Testis (tissue), 5 donors: ENCODE measurements around the gene DEFB124. TPM values are rescaled to one million over a fixed set of nuclear protein-coding genes. Genes with fewer than 3 reads are reported as not detected.
"Not testable (repeated sequence)": the region's sequence is repeated elsewhere in the genome, so short reads cannot be mapped to it uniquely, and the experiment has no call there.

Source experiments
- DNase-seq: peaks from one replicate; pipeline ENCODE4 v3.0.0-alpha.2; 2019
- H3K27ac ChIP-seq, 2 donors: fragments of 200-600 bp; sonication (generic); one replicate each; pipeline ENCODE4 v1.5.1; 2019
- H3K27me3 ChIP-seq: fragments of 200-600 bp; sonication (generic); one replicate; pipeline ENCODE4 v1.5.1; 2019
- H3K36me3 ChIP-seq: fragments of 200-600 bp; sonication (generic); one replicate; pipeline ENCODE4 v1.5.1; 2017; ENCODE audit warnings: low read depth; ENCODE audit errors: missing control alignments
- H3K4me1 ChIP-seq: fragments of 200-600 bp; sonication (generic); one replicate; pipeline ENCODE4 v1.5.1; 2019
- H3K4me3 ChIP-seq, 2 donors: fragments of 200-600 bp; sonication (generic); one replicate each; pipeline ENCODE4 v1.5.1; 2017 to 2019
- H3K9me3 ChIP-seq: fragments of 200-600 bp; sonication (generic); one replicate; pipeline ENCODE4 v1.5.1; 2017
- POLR2A ChIP-seq: fragments of 450-650 bp; IDR thresholded peaks from one replicate; pipeline ENCODE4 v1.6.1; 2017; ENCODE audit warnings: antibody characterized with exemption, mild to moderate bottlenecking, moderate library complexity
- WGBS, 2 donors: methylation state at CpG; one replicate each; pipeline ENCODE4 v1.1.5; 2018; 5-methylcytosine and 5-hydroxymethylcytosine counted together
- intact Hi-C: fragments of 100-400 bp; cut with DNase I; formaldehyde crosslinking; loops from one replicate; pipeline ENCODE4 v1.15.1; 2023; ENCODE audit warnings: low total_unique reads
- long read RNA-seq, 2 donors: transcript quantifications; one replicate each; lab custom pipeline, GENCODE V29; 2026
- polyA plus RNA-seq: library from polyadenylated mRNA; stranded (reverse); fragments of 350-450 nt; fragmentation: Illumina TruSeq; extraction: RNeasy Lipid Tissue Mini Kit (QIAGEN cat#74804); gene quantifications from one replicate; pipeline ENCODE4 v1.2.3, GENCODE V29; 2014; ENCODE audit warnings: low read depth, low replicate concordance; ENCODE audit not compliant: insufficient read depth
- total RNA-seq, 2 donors: library from RNA; depleted of rRNA; stranded (reverse); fragments of >200 nt; gene quantifications; one replicate each; pipeline ENCODE4 v1.2.3, GENCODE V29; 2016
- TF ChIP-seq, protein P1 (sequence below), 3 experiments: fragments of 450-650 bp in 2 of 3; fragments of 200-600 bp in 1 of 3; sonication (generic) in 1 of 3; IDR thresholded peaks; one replicate each; pipeline ENCODE4 v1.5.1; 2016 to 2019; ENCODE audit warnings: antibody characterized with exemption in 3 of 3, mild to moderate bottlenecking in 2 of 3, moderate library complexity in 1 of 3

DEFB124 gene, protein sequence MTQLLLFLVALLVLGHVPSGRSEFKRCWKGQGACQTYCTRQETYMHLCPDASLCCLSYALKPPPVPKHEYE
- total RNA-seq (not detected), polyA plus RNA-seq (8.2 TPM)
- long read RNA-seq, donor 1, result 0 reads
- long read RNA-seq, donor 2, result 0 reads

- DNase-seq, result peak; percentile 28
- H3K4me3 ChIP-seq, result peak within 1 kb of the TSS; percentile 56 to 68
- TF ChIP-seq, protein P1, sequence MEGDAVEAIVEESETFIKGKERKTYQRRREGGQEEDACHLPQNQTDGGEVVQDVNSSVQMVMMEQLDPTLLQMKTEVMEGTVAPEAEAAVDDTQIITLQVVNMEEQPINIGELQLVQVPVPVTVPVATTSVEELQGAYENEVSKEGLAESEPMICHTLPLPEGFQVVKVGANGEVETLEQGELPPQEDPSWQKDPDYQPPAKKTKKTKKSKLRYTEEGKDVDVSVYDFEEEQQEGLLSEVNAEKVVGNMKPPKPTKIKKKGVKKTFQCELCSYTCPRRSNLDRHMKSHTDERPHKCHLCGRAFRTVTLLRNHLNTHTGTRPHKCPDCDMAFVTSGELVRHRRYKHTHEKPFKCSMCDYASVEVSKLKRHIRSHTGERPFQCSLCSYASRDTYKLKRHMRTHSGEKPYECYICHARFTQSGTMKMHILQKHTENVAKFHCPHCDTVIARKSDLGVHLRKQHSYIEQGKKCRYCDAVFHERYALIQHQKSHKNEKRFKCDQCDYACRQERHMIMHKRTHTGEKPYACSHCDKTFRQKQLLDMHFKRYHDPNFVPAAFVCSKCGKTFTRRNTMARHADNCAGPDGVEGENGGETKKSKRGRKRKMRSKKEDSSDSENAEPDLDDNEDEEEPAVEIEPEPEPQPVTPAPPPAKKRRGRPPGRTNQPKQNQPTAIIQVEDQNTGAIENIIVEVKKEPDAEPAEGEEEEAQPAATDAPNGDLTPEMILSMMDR (IDR thresholded peaks at IDR 0.05), result no peak
- H3K4me1 ChIP-seq, result peaks cover 25% of the 10 kb centered on the region
- peak within 1 kb of the TSS; percentile 82 to 88 for H3K27ac ChIP-seq
- H3K9me3 ChIP-seq, result no peaks in the 10 kb centered on the region
- 2 to 5% methylated on average over 6 to 22 of the region's 33 CpGs for WGBS, 2 donors
- H3K36me3 ChIP-seq, result no peaks in the 10 kb centered on the region
- intact Hi-C loops, result no loop called here
- no peaks in the 10 kb centered on the region for H3K27me3 ChIP-seq
Measured at GRCh38 chr20:31474758-31475427, at the start of gene DEFB124, which contains the start of gene REM1. Gene DEFB124 (minus strand): TSS chr20:31475127. CDS start chr20:31473013, 2,114 bp downstream. Gene REM1 (plus strand): TSS chr20:31475288. CDS start chr20:31476446, 1,158 bp downstream.

DNA sequence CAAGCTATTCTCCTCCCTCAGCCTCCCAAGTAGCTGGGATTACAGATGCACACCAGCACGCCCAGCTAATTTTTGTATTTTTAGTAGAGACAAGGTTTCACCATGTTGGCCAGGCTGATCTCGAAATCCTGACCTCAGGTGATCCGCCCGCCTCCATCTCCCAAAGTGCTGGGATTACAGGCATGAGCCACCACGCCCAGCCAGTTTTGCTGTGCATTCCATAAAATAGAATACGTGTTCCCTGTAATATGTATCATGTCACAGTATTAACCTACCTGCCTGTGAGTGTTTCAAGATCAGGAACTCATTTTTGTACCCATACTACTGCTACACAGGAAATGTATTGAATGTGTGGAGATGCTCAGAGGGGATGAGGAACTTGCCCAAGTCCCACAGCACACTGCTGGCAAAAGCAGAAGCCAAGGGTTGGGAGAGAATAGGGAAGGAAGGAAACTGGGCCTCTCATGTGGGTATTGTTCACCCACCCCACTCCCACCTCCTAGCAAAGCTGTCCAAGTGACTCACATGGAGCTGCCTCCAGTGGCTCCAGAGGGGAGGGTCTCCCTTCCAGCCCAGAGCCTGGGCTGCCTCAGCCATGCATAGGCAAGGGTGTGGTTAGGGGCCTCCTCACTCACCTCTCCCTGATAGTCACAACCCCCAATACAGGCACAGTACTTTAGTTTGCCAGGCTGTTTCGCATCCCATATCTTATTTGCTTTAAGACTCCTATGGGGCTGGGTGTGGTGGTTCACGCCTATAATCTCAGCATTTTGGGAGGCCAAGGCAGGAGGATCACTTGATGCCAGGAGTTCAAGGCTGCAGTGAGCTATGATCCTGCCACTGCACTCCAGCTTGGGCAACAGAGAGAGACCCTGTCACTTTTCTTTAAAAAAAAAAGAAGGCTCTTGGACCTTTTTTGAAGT, 48.7 kb upstream of the DEFB124 start:
- Histone ChIP-seq H3K4me3 (no peak overlapping the region), H3K9me3 (no peaks in the 10 kb centered on the region), H3K4me1 (no peaks in the 10 kb centered on the region), H3K27ac (no peak overlapping the region), H3K27me3 (no peaks in the 10 kb centered on the region), H3K36me3 (no peaks in the 10 kb centered on the region)
- TF ChIP-seq POLR2A, result no peak
- TF ChIP-seq, protein P1 (IDR thresholded peaks at IDR 0.05), result no peak
- 86% methylated on average over 8 of the region's 8 CpGs for WGBS, 2 donors
- intact Hi-C loops, result no loop called here
- DNase-seq, result no peak

- Histone ChIP-seq H3K4me1 (no peaks in the 10 kb centered on the region), H3K27ac (no peak overlapping the region), H3K4me3 (no peak overlapping the region), H3K36me3 (no peaks in the 10 kb centered on the region), H3K27me3 (no peaks in the 10 kb centered on the region), H3K9me3 (no peaks in the 10 kb centered on the region)
- no peak for TF ChIP-seq POLR2A
- TF ChIP-seq, protein P1 (IDR thresholded peaks at IDR 0.05), result no peak
- intact Hi-C loops, result no loop called here
- 86 to 89% methylated on average over 6 of the region's 6 CpGs for WGBS, 2 donors
- DNase-seq, result no peak
Measured at GRCh38 chr20:31522731-31523130, 47.8 kb upstream of the DEFB124 start.

- 88 to 91% methylated on average over 7 of the region's 7 CpGs for WGBS, 2 donors
- H3K4me1 ChIP-seq, intact Hi-C loops: not testable (repeated sequence)
Measured at GRCh38 chr20:31521267-31521666, 46.3 kb upstream of the DEFB124 start.

DNA sequence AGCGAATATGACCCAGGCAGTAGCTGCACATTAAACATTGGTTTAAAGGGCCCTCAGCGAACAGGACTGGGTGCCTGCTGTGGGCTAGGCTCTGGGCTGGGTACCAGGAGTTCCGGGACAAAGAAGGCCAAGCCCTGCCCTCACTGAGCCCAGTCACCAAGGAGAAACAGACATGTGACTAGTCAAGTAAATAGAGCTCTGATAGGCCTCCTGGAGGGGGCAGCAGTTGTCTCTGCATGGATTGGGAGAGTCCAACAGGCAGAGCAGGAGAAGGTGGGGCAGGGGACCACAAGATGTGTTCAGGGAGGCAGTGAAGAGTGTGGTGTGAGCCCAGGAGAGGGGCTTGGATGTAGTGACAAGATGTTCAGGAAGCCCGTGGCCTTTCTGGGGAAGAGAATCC, 42.4 kb upstream of the DEFB124 start:
- Histone ChIP-seq H3K9me3 (no peaks in the 10 kb centered on the region), H3K27ac (no peak overlapping the region), H3K4me1 (peaks cover 27% of the 10 kb centered on the region), H3K36me3 (no peaks in the 10 kb centered on the region), H3K4me3 (no peak overlapping the region), H3K27me3 (no peaks in the 10 kb centered on the region)
- 85 to 87% methylated on average over 4 of the region's 4 CpGs for WGBS, 2 donors
- intact Hi-C loops, result no loop called here
- no peak for TF ChIP-seq POLR2A
- TF ChIP-seq, protein P1 (IDR thresholded peaks at IDR 0.05), result no peak
- DNase-seq, result peak; percentile 32

More at GRCh38 chr20:31521267-31521666, 46.3 kb upstream of the DEFB124 start:
- not testable (repeated sequence) for H3K27me3 ChIP-seq, DNase-seq, H3K36me3 ChIP-seq, H3K27ac ChIP-seq, H3K4me3 ChIP-seq, H3K9me3 ChIP-seq
